PC-9 (cell line): ENCODE results near the gene GALNT10. TPM values are rescaled to one million over a fixed set of nuclear protein-coding genes. Genes with fewer than 3 reads are reported as not detected.

Experiments used
- BruUV-seq: library from RNA; stranded (reverse); fragments of 400-500 nt; replicated peaks from 2 replicates; lab custom pipeline; 2021; lab: Mats Ljungman, UMichigan
- CTCF ChIA-PET: fragments of 300-600 bp; sonication (Branson Sonifier 250); formaldehyde crosslinking; loops from one replicate; lab custom pipeline; 2022; ENCODE audit warnings: antibody characterized with exemption; lab: Charles Lee
- POLR2A ChIA-PET: fragments of 300-600 bp; sonication (Branson Sonifier 250); formaldehyde crosslinking; loops from one replicate; lab custom pipeline; 2022; ENCODE audit warnings: antibody characterized with exemption; ENCODE audit not compliant: unreplicated experiment; lab: Charles Lee
- DNase-seq, 2 experiments: peaks; one replicate each; pipeline versions ENCODE4 v3.0.0 to v3.0.0-alpha.2; 2015 to 2022; ENCODE audit warnings: mixed read lengths in 1 of 2
- H2AFZ ChIP-seq: fragments of 200-600 bp; sonication (generic); 2 replicates; pipeline ENCODE4 v1.8.1; 2017; ENCODE audit warnings: antibody characterized with exemption
- H3F3A ChIP-seq: fragments of 200-600 bp; sonication (generic); 2 replicates; pipeline ENCODE4 v1.8.1; 2017; ENCODE audit warnings: antibody characterized with exemption, mild to moderate bottlenecking, low read depth; ENCODE audit not compliant: insufficient read depth
- H3K27ac ChIP-seq: fragments of 200-600 bp; sonication (generic); 2 replicates; pipeline ENCODE4 v1.6.1; 2016; ENCODE audit warnings: mixed run types
- H3K27me3 ChIP-seq: fragments of 200-600 bp; sonication (generic); 2 replicates; pipeline ENCODE4 v1.6.1; 2016; ENCODE audit warnings: low read depth, mixed run types; ENCODE audit not compliant: insufficient read depth
- H3K36me3 ChIP-seq: fragments of 200-600 bp; sonication (generic); 2 replicates; pipeline ENCODE4 v1.6.1; 2016; ENCODE audit warnings: low read depth, mixed run types
- H3K4me1 ChIP-seq: fragments of 200-600 bp; sonication (generic); replicated peaks from 2 replicates; pipeline ENCODE4 v1.6.1; 2016; ENCODE audit warnings: mixed run types; ENCODE audit not compliant: insufficient read depth
- H3K4me2 ChIP-seq: fragments of 200-600 bp; sonication (generic); 2 replicates; pipeline ENCODE4 v1.6.1; 2017; ENCODE audit warnings: mixed run types
- H3K4me3 ChIP-seq: fragments of 200-600 bp; sonication (generic); 2 replicates; pipeline ENCODE4 v1.6.1; 2016; ENCODE audit warnings: mixed run types
- H3K79me2 ChIP-seq: fragments of 200-600 bp; sonication (generic); 2 replicates; pipeline ENCODE4 v1.6.1; 2017; ENCODE audit warnings: low read depth, mixed run types
- H3K9me2 ChIP-seq: fragments of 200-600 bp; sonication (generic); 2 replicates; pipeline ENCODE4 v1.8.1; 2017; ENCODE audit warnings: mild to moderate bottlenecking; ENCODE audit not compliant: insufficient read depth
- H3K9me3 ChIP-seq: fragments of 200-600 bp; sonication (generic); 2 replicates; pipeline ENCODE4 v1.8.1; 2016; ENCODE audit warnings: low read depth; ENCODE audit not compliant: insufficient read depth
- H4K20me1 ChIP-seq: fragments of 200-600 bp; sonication (generic); 2 replicates; pipeline ENCODE4 v1.8.1; 2017; ENCODE audit not compliant: insufficient read depth
- EZH2 ChIP-seq: fragments of 200-600 bp; sonication (generic); IDR thresholded peaks from 2 replicates; pipeline ENCODE4 v1.8.0; 2017; ENCODE audit warnings: antibody characterized with exemption, low read depth
- intact Hi-C: fragments of 100-400 bp; cut with micrococcal nuclease; formaldehyde crosslinking; loops from one replicate; pipeline ENCODE4 v1.10.0; 2022; ENCODE audit not compliant: unreplicated experiment
- total RNA-seq: library from RNA; stranded (reverse); gene quantifications from 2 replicates; pipeline ENCODE4 v1.2.3, GENCODE V29; 2021
- TF ChIP-seq, protein P1 (sequence below): fragments of 200-600 bp; sonication (generic); conservative IDR thresholded peaks from 2 replicates; pipeline ENCODE4 v1.6.1; 2017; ENCODE audit warnings: mixed run types, antibody characterized with exemption, mild to moderate bottlenecking, moderate library complexity

Gene GALNT10
- total RNA-seq, 1 experiment from 2014 or later = 101 TPM

DNA sequence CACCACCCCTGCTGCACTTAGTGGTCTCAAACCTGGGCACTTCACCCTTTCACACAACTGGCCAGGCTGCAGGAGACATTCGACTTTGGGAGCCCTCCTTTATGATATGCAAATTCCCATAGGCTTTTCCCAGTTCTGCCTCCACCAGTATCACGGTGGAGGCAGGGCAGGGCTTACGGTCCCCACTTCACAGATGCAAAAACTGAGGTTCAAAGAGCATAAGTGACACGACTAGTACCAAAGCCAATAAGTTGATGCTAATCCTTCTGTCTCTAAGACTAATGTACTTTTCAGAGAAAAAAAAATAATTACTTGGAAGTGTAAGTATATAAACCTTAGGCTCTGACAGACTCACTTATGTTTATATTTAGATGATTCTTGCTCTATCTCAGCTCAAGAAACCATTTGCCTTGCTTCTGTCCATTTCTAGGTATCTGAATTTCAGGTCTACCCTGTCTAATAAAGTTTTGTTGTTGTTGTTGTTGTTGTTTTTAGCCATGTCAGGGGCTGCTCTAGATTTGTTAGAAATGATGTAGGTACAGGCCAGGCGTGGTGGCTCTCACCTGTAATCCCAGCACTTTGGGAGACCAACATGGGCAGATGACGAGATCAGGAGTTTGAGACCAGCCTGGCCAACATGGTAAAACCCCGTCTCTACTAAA is 10.7 kb downstream of the GALNT10 start:
- CTCF ChIA-PET = interaction anchor here (0.7 kb wide), 2 partner anchors 11 to 25 kb away, joined by 3 to 6 read pairs; no protein-coding TSS in a partner anchor
- peaks cover 78% of the 10 kb centered on the region for H3K79me2 ChIP-seq

DNA sequence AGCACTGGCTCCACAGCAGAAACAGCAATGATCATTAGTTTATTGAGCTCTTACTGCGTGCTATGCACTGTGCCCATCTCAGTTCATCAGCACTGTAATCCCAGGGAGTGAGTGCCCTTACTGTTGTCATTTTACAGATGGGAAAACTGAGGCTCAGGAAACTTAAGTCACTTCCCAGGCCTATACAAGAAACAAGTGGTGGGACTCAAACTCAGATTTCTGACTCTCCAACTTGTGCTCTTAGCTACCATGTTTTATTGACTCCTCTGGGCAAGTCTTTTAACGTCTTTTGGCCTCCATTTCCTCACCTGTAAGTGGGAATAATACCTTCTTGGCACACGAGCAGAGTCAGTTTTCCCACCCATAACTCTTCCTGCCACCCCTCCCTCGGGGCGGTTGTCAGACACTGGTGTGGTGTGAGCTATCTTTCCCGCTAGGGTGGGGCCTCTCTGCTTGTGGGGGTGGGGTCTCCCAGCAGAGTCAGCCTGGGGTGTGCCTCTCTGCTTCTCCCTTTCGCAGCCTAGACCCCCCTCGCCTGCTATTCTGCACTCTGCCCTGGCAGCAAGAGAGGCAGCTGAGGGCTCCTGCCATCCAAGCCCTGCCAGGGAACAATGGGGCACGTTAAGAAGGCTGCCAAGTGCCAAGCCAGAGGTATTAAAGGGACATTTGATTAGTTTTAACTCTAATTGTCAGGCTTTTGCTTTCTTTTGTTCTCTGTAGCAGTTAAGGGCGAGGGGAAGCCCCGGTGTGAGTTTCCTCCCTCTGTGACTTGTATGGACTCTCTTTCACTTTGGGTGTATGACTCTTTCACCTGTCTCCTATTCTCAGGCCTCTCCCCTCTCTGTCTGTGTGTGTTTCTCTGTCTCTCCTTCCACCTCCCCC is 12.1 kb downstream of the GALNT10 start:
- ChIA-PET POLR2A (no interaction called here), CTCF (no interaction called here)
- Histone ChIP-seq H4K20me1 (no peaks in the 10 kb centered on the region), H2AFZ (no peak overlapping the region), H3K4me2 (no peak overlapping the region), H3K27me3 (no peaks in the 10 kb centered on the region), H3K9me2 (no peaks in the 10 kb centered on the region), H3K36me3 (peaks cover 12% of the 10 kb centered on the region), H3K27ac (no peak overlapping the region), H3K4me3 (no peak overlapping the region), H3K4me1 (peaks cover 26% of the 10 kb centered on the region), H3K9me3 (no peaks in the 10 kb centered on the region), H3K79me2 (peaks cover 81% of the 10 kb centered on the region), H3F3A (peaks cover 22% of the 10 kb centered on the region)
- TF ChIP-seq, protein P1, sequence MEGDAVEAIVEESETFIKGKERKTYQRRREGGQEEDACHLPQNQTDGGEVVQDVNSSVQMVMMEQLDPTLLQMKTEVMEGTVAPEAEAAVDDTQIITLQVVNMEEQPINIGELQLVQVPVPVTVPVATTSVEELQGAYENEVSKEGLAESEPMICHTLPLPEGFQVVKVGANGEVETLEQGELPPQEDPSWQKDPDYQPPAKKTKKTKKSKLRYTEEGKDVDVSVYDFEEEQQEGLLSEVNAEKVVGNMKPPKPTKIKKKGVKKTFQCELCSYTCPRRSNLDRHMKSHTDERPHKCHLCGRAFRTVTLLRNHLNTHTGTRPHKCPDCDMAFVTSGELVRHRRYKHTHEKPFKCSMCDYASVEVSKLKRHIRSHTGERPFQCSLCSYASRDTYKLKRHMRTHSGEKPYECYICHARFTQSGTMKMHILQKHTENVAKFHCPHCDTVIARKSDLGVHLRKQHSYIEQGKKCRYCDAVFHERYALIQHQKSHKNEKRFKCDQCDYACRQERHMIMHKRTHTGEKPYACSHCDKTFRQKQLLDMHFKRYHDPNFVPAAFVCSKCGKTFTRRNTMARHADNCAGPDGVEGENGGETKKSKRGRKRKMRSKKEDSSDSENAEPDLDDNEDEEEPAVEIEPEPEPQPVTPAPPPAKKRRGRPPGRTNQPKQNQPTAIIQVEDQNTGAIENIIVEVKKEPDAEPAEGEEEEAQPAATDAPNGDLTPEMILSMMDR = no peak
- TF ChIP-seq EZH2 = no peak
- DNase-seq = peak; percentile 24 to 25
- intact Hi-C loops = no loop called here
- BruUV-seq = no TSS peak

More for the DNA sequence above, 10.7 kb downstream of the GALNT10 start:
- Histone ChIP-seq H3K4me3 (no peak overlapping the region), H3K36me3 (peaks cover 8% of the 10 kb centered on the region), H3F3A (peaks cover 35% of the 10 kb centered on the region), H2AFZ (no peak overlapping the region), H4K20me1 (no peaks in the 10 kb centered on the region), H3K9me3 (no peaks in the 10 kb centered on the region), H3K9me2 (no peaks in the 10 kb centered on the region), H3K27ac (no peak overlapping the region), H3K4me2 (no peak overlapping the region), H3K27me3 (no peaks in the 10 kb centered on the region), H3K4me1 (peaks cover 40% of the 10 kb centered on the region)
- BruUV-seq = no TSS peak
- no peak for TF ChIP-seq EZH2
- TF ChIP-seq, protein P1 = no peak
- DNase-seq = peak in 1 of 2 experiments; percentile 15
- POLR2A ChIA-PET = no interaction called here
- intact Hi-C loops = no loop called here

DNA sequence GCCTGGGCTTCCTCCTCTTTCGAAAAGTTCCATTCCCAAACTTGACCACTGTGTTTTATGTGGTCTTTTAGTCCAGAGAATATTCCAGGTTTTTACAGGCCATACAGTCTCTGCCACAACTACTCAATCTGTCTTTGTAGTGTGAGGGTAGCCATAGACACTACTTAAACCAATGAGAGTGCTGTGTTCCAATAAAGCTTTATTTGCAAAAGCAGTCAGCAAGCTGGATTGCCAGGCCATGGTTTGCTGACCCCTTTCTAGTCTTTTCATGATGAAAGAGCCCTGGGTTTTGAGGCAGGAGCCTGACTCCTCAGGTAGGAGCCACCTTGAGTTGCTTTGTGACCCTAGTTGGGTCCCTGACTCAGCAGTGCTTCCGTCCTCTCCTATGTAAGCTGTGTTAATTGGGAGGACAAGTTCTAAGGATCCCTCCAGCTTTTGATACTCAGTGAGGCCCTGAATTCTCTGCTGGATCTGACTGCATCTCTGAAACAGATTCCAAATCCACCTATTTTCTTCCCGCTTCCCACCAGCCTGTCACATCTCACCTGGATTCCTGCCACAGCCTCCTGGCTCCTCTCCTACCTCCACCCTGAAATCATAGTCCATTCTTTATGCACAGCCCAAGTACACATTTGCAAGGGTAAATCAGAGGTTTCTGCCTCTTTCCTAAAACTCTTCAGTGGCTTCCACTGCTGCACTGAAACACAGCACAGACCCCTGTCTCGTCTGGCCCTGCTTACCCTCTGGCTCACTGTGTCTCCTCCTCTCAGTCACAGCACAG is 13.5 kb downstream of the GALNT10 start:
- intact Hi-C loops = no loop called here
- Histone ChIP-seq H3K36me3 (peaks cover 12% of the 10 kb centered on the region), H4K20me1 (no peaks in the 10 kb centered on the region), H2AFZ (no peak overlapping the region), H3K4me2 (no peak overlapping the region), H3F3A (peaks cover 8% of the 10 kb centered on the region), H3K9me2 (no peaks in the 10 kb centered on the region), H3K4me3 (no peak overlapping the region), H3K27ac (no peak overlapping the region), H3K4me1 (peaks cover 12% of the 10 kb centered on the region), H3K79me2 (peaks cover 79% of the 10 kb centered on the region), H3K27me3 (no peaks in the 10 kb centered on the region), H3K9me3 (no peaks in the 10 kb centered on the region)
- no peak for TF ChIP-seq EZH2
- TF ChIP-seq, protein P1 = no peak
- BruUV-seq = no TSS peak
- ChIA-PET CTCF (interaction anchor here (0.6 kb wide), 1 partner anchor 254 kb away, joined by 3 read pairs; no protein-coding TSS in a partner anchor), POLR2A (interaction anchor here (0.6 kb wide), 1 partner anchor 136 kb away, joined by 4 read pairs; no protein-coding TSS in a partner anchor)
- no peak for DNase-seq
